HG03520 (cell line): ENCODE results near the gene SPECC1L.

Source experiments
- ATAC-seq: cut with Tn5 transposase; IDR thresholded peaks from one replicate; pipeline ENCODE4 v1.9.1; 2021; ENCODE audit warnings: mild to moderate bottlenecking, moderate library complexity; ENCODE audit not compliant: unreplicated experiment

Gene SPECC1L

GRCh38 chr22:24412274-24412673 is 141.6 kb downstream of the SPECC1L start:
- ATAC-seq: no peak

DNA sequence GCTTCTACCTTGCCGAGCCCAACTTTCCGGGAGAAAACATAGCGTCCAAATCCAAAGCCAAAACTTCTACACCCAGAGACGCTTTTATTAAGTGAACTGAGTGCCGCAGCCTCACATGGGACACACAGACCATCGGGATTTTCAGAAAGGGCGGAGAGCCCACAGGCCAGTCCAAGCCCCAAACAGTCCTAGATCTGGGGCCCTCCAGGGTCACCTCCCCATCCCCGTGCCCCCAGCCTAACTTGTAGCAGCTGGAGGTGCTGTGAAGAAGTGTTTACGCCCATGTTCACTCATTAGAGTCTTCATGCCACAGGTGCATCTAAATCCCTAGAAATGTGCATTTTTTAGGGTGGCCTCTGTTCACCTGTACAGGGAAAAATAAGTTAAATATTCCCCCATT is 142.6 kb downstream of the SPECC1L start:
- ATAC-seq: no peak

DNA sequence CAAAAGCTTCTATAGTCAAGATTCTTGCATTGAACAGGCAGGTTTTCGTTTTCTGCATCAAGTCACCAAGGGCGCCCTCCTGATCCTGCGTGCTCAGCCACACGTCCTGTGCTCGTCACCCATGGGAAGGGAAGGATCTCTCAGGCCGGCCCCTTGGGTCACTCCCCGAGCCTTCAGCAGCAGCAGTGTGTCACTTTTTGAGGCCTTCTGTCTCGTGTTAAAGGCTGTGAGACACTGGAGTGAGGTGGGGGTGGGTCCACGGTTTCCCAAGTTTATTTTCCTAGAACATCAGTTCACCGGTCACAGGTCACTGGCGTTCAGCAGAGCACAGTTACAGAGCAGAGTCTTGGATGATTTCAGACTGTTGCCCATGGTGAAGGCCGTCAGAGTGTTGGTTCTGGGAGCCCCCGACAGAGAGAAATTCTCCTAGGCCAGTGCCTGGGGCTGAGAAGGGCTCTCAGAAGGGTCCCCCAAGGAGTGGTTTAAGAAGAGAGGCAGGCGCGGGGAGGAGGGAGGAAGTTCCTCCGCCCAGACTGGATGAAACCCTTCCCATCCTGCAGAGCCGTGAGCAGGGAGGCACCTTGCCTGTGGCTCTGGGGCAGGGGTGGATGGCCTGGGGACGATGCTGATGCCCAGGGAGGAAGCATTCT is 143.2 kb downstream of the SPECC1L start:
- ATAC-seq: no peak

GRCh38 chr22:24414523-24414922 is 143.9 kb downstream of the SPECC1L start:
- ATAC-seq: no peak

- no peak for ATAC-seq
Measured at GRCh38 chr22:24414984-24415945, 144.6 kb downstream of the SPECC1L start.

DNA sequence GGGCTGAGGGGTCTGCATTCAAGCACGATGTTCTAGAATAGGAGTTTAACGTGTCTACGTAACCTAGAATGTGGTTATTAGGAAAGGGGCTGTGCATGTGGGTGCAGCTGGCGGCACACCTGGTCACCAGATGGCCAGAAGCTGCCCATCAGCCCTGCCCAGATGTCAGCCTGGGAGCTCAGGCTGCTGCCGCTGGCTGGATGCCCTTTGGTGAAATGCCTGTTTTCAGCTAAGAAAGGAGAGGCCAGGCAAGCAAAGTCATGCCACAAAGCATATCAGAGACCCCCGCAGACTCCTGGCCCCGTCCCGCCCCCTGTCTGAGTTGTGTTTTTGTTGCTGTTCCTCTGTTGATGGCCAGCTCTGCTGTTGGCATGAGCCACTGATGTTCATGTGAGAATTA is 145.5 kb downstream of the SPECC1L start:
- ATAC-seq: no peak

- no peak for ATAC-seq
Measured at GRCh38 chr22:24416611-24417010, 146.0 kb downstream of the SPECC1L start.

DNA sequence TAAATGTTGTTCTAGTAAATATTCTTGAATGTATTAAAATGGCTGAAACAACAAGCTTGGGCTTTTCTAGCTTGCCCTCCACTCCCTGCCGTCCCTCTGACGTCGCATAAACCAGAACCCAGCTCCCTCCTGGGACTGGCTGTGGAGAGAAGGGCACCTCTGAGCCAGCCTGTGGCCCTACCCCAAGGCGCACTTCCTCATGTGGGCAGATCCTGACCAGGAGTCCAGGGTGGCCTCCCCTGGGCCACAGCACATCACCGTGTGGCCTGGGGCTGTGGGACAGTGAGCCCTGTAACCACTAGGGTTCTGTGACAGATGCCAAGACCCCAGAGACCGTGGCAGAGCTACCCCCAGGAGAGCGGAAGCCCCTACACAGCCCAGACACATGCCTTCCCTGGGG is 146.6 kb downstream of the SPECC1L start:
- no peak for ATAC-seq

- ATAC-seq: no peak
Measured at GRCh38 chr22:24417901-24418641, 147.4 kb downstream of the SPECC1L start.

- ATAC-seq: no peak
Measured at GRCh38 chr22:24418786-24419474, 148.3 kb downstream of the SPECC1L start.

- no peak for ATAC-seq
Measured at GRCh38 chr22:24419475-24419850, 148.8 kb downstream of the SPECC1L start.

GRCh38 chr22:24420072-24420976 is 149.7 kb downstream of the SPECC1L start:
- no peak for ATAC-seq

DNA sequence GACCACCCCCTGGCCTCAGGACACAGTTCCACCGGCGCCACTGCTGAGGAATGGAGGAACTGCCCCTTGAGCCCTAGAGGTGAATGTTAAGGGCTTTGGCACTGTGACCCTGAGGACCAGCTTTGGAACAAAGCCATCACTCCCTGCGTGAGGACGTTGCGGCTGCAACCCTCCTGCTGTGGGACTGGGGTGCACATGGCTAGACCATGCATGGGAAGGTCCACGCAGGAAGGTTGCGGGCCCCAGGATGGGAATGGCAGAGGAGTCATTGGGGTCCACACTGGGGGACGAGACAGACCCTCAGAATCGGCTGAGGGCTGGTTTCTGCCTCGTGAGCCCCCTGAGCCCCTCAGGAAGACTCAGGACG is 150.3 kb downstream of the SPECC1L start:
- ATAC-seq: no peak

DNA sequence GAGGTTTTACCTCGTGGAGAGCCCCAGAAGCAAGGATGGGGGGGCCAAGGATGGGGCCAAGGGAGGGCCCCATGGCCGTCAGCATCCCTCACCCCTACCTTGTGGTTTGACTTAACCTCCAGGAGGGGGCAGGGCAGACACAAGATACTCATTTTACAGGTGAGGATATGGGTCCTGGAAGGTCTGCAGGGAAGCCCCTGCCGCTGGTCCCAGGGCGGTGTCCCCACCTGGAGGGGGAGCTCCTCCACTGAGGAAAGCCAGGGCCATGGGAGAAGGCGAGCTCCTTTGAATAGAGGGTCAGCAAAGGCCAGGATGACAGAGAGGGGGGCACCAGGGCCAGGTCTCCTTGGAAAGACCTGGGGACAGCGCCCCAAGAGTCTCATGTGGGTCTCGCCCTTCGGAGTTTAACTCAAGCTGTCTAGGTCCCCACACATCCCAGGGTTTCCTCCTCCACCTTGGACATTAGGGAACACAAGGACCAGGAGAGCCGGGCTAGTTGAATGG is 150.8 kb downstream of the SPECC1L start:
- ATAC-seq: no peak

DNA sequence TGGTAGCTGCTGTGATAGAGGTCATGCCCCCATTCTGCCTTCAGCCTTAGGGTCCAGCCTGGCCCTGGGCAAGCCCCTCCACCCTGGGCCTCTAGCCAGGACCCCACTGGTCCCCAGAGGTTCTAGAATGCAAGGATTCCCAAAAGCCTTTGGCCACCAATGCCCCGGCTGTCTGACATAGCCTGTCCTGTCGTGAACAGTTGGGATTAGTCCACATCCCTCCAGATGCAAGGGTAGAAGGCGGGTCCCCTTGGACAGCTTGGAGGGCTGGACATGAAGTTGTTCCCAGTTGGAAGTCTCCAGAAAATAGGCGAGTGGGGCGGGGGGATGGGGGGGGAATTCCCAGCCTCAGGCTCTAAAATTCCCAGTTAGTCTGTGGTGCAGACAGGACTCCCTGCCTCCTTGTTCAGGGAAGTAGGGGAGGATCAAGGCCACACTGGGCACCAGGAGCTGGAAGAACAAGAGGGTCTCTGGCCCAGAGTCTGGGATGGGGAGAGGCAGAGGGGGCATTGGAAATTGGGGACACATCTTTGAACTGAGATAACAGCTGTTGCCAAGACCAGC is 151.6 kb downstream of the SPECC1L start:
- ATAC-seq: no peak

- ATAC-seq: no peak
Measured at GRCh38 chr22:24423519-24424000, 152.9 kb downstream of the SPECC1L start.

- no peak for ATAC-seq
Measured at GRCh38 chr22:24424001-24424900, 153.6 kb downstream of the SPECC1L start.
